Measurements from ENCODE around the gene SND1.

Gene SND1

GRCh38 chr7:127950233-127950935, 298.4 kb downstream of the SND1 start:
- Histone ChIP-seq H3K4me3 (ENCODE audit: severe bottlenecking) (no peak overlapping the region), H3K4me1 (ENCODE audit: insufficient read depth, poor library complexity, severe bottlenecking) (no peaks in the 10 kb centered on the region), H3K27ac (ENCODE audit: poor library complexity, severe bottlenecking) (no peak overlapping the region), H3K27me3 (ENCODE audit: insufficient read depth, poor library complexity, severe bottlenecking) (no peaks in the 10 kb centered on the region), H3K9me3 (ENCODE audit: severe bottlenecking) (no peaks in the 10 kb centered on the region), H3K36me3 (ENCODE audit: low read depth) (peaks cover 23% of the 10 kb centered on the region)
- DNase-seq (ENCODE audit: low spot score) (no peak), ATAC-seq (ENCODE audit: low read depth) (no peak)
- no peak for TF ChIP-seq CTCF (IDR thresholded peaks at IDR 0.05; ENCODE audit: poor library complexity, severe bottlenecking)

- Histone ChIP-seq H3K9me3 (ENCODE audit: severe bottlenecking) (no peaks in the 10 kb centered on the region), H3K27me3 (ENCODE audit: insufficient read depth, poor library complexity, severe bottlenecking) (no peaks in the 10 kb centered on the region), H3K4me3 (ENCODE audit: severe bottlenecking) (no peak overlapping the region), H3K4me1 (ENCODE audit: insufficient read depth, poor library complexity, severe bottlenecking) (no peaks in the 10 kb centered on the region), H3K36me3 (ENCODE audit: low read depth) (peaks cover 16% of the 10 kb centered on the region), H3K27ac (ENCODE audit: poor library complexity, severe bottlenecking) (no peak overlapping the region)
- no peak for TF ChIP-seq CTCF (IDR thresholded peaks at IDR 0.05; ENCODE audit: poor library complexity, severe bottlenecking)
- ATAC-seq (ENCODE audit: low read depth) = no peak
- DNase-seq (ENCODE audit: low spot score) = no peak
These were observed 301.7 kb downstream of the SND1 start for GRCh38 chr7:127953423-127954356.

DNA sequence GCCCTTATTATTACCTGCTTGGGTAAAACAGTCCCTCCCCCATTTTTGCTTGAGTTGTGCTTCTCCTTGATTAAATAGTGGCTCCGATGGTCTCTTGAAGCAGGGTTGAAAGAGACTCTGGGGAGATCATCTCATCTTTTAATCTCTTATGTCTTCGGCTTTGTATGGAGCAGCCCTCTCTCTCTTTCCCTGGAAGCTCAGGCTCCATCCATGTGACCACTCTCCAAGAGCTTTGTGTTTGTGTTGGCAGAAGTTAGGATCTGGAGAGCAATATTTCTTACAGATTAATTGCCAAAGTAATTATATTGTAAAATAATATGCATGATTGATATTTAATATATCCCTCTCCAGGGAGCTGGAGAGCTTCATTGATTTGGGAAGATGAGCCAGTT, 302.4 kb downstream of the SND1 start:
- Histone ChIP-seq H3K27ac (ENCODE audit: poor library complexity, severe bottlenecking) (no peak overlapping the region), H3K4me1 (ENCODE audit: insufficient read depth, poor library complexity, severe bottlenecking) (no peaks in the 10 kb centered on the region), H3K27me3 (ENCODE audit: insufficient read depth, poor library complexity, severe bottlenecking) (no peaks in the 10 kb centered on the region), H3K9me3 (ENCODE audit: severe bottlenecking) (no peaks in the 10 kb centered on the region), H3K36me3 (ENCODE audit: low read depth) (peaks cover 16% of the 10 kb centered on the region), H3K4me3 (ENCODE audit: severe bottlenecking) (no peak overlapping the region)
- no peak for ATAC-seq (ENCODE audit: low read depth)
- DNase-seq (ENCODE audit: low spot score) = no peak
- no peak for TF ChIP-seq CTCF (IDR thresholded peaks at IDR 0.05; ENCODE audit: poor library complexity, severe bottlenecking)

DNA sequence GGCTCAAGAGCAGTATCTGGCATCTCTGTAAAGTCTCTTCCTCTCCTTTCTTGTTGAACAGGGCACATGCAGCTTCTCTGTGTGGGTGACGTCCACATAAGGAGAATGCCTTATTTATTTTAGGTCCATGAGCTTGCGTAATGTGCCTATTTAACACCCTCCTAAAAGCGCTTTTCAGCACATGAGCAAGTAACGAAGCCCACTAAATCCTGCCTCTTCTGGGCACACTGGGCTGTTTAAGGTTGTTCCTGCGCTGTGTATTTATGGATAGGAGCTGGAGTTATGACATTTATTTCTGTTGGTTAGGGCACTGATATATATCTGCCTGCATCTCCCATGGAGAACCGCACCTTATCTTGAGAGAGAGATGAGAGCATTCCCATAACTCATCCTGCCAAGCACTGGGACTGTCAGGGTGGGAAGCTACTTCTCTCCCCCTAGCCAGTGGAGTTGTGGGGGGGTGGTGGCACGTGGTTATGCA, 303.1 kb downstream of the SND1 start:
- H3K4me1 ChIP-seq (ENCODE audit: insufficient read depth, poor library complexity, severe bottlenecking) = no peaks in the 10 kb centered on the region
- ATAC-seq (ENCODE audit: low read depth) (no peak), DNase-seq (ENCODE audit: low spot score) (no peak)
- no peak for TF ChIP-seq CTCF (IDR thresholded peaks at IDR 0.05; ENCODE audit: poor library complexity, severe bottlenecking)
- H3K4me3 ChIP-seq (ENCODE audit: severe bottlenecking) = no peak overlapping the region
- no peak overlapping the region for H3K27ac ChIP-seq (ENCODE audit: poor library complexity, severe bottlenecking)
- peaks cover 18% of the 10 kb centered on the region for H3K36me3 ChIP-seq (ENCODE audit: low read depth)
- no peaks in the 10 kb centered on the region for H3K27me3 ChIP-seq (ENCODE audit: insufficient read depth, poor library complexity, severe bottlenecking)
- H3K9me3 ChIP-seq (ENCODE audit: severe bottlenecking) = no peaks in the 10 kb centered on the region
